ENCODE results near the gene UBE2R2.

Gene UBE2R2

GRCh38 chr9:33923079-33923478 is 106.1 kb downstream of the UBE2R2 start:
- TF ChIP-seq, protein P1, sequence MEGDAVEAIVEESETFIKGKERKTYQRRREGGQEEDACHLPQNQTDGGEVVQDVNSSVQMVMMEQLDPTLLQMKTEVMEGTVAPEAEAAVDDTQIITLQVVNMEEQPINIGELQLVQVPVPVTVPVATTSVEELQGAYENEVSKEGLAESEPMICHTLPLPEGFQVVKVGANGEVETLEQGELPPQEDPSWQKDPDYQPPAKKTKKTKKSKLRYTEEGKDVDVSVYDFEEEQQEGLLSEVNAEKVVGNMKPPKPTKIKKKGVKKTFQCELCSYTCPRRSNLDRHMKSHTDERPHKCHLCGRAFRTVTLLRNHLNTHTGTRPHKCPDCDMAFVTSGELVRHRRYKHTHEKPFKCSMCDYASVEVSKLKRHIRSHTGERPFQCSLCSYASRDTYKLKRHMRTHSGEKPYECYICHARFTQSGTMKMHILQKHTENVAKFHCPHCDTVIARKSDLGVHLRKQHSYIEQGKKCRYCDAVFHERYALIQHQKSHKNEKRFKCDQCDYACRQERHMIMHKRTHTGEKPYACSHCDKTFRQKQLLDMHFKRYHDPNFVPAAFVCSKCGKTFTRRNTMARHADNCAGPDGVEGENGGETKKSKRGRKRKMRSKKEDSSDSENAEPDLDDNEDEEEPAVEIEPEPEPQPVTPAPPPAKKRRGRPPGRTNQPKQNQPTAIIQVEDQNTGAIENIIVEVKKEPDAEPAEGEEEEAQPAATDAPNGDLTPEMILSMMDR (conservative IDR thresholded peaks at IDR 0.05), result no peak
- no peak for TF ChIP-seq ZFX (IDR thresholded peaks at IDR 0.05)
- H3K27ac ChIP-seq, result no peak overlapping the region

DNA sequence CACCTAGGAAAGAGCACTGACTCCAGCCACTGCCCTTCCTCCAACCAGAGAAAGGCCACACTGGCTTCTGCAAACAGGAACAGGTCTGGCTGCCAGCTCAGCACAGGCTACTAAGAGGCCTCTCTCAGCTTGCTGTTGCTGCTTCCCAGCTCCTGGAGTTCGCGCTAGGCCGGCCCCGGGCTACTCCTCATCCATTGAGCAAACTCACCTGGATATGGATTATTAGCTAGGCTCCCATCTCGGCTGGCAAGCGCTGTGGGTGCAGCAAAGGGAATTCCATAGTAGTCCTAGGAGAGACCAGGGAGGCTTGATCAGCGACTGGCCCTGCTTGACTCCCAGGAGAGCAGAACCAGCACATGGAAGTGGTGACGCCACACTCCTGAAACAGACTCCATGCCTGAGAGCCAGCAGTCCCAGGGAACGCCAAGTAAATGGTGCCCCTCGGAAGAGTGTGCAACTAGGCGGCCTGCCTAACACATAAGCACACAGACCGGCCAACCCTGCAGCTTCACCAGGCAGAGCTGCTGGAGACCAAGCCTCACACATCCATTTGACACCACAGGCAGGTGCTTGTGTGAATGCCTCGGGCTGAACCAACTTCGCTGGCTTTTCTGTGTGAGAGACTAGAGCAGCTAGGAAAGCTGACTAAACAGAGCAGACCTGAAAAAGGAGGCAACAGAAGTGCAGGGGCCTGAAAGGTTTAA is 107.2 kb downstream of the UBE2R2 start:
- H3K27ac ChIP-seq, result no peak overlapping the region
- no peak for TF ChIP-seq ZFX (IDR thresholded peaks at IDR 0.05)
- TF ChIP-seq, protein P1 (conservative IDR thresholded peaks at IDR 0.05), result no peak

DNA sequence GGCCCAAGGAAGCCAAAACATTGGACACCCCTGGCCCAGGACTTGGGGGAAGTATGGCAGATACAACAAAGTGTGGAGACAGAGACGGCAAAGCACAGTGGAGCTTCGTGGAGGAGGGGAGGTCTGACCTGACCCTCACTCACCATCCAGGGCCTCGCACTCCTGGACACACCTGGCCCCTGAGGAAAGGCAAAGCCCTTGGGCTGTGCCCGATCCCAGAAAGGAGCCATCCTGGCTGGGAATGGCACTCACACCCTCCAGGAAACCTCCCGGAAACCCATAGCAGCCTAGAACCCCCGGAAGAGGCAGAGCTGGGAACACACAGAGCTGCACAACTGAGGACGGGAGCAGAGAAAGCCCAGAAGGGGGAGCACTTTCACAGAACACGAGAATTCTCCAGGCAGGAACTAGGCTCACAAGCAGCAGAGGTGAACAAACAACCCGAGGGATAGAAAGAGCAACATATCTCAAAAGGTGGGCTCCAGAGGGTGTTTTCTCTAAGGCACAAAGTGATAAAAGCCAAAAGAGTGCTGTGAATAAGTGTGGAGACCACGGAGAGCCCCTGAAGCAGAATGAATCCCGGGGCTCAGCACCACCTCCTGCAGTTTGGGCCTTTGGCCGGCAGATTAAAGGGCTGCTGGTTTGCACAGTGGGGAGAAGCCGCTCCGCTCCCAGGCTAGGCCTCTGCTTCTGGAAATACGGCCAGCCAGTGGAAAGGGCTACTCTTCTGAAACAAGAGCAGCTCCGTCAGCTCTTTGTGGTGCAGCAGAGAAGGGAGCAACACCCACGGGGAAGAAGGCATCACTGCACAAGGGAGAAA is 108.2 kb downstream of the UBE2R2 start:
- TF ChIP-seq ZFX (IDR thresholded peaks at IDR 0.05), result no peak
- TF ChIP-seq, protein P1 (conservative IDR thresholded peaks at IDR 0.05), result peak; percentile 81
- H3K27ac ChIP-seq, result peak overlapping the region; percentile 0; the same call in 1 of the 2 replicates

DNA sequence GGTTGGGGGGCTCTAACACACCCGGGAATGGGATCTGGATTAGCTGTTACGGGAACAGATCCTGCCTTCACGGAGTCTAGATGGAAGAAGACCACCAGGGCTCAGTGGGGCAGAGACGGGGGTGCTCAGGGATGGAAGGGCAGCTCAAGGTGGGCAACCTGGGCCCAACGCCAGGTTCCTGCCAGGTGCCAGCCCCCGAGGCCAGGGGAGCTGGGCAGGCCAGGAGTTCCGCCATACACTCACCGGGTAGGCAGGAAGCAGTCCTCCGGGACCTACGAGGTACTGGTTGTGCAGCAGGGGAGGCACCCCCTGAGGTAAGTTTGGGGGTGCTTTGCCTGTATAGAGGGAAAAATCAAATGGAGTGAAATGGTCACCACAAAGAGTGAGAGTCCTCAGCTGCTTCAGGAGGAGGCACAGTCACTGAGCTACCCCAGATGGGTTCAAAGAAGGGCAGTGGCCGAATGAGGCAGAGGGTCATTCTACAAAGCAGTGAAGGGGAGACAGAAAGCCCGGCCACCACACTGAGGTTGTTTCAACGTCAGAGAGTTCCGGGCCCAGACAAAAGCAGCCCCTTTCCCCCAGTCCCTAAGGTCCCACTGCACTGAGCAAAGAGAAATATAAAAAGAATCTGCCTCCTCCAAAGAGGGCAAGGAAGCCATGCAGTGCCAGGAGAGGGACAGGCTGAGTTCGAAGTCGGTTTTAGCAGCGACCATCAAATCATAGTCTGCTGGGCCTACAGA is 110.0 kb downstream of the UBE2R2 start:
- H3K27ac ChIP-seq, result no peak overlapping the region
- no peak for TF ChIP-seq ZFX (IDR thresholded peaks at IDR 0.05)
- TF ChIP-seq, protein P1 (conservative IDR thresholded peaks at IDR 0.05), result no peak

DNA sequence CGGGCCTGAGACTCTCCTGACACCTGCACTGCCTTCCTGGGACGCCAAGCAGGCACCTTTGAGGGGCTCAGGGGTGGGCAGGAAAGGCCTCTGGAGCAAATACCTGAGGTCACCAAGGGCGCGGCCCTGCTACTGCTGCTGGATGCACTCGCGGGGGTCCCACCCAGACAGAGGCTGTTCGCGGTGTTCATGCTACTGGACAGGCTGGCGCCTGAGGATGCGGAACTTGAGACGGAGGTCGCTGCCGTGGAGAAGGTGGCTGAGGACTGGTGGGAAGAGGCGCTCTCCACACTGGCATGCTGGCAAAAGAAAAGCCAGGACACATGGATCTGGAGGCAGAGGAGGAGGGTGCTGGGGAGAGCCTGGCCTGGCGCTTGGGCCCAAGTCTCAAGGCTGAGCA is 110.7 kb downstream of the UBE2R2 start:
- TF ChIP-seq, protein P1 (conservative IDR thresholded peaks at IDR 0.05), result no peak
- no peak for TF ChIP-seq ZFX (IDR thresholded peaks at IDR 0.05)
- no peak overlapping the region for H3K27ac ChIP-seq

DNA sequence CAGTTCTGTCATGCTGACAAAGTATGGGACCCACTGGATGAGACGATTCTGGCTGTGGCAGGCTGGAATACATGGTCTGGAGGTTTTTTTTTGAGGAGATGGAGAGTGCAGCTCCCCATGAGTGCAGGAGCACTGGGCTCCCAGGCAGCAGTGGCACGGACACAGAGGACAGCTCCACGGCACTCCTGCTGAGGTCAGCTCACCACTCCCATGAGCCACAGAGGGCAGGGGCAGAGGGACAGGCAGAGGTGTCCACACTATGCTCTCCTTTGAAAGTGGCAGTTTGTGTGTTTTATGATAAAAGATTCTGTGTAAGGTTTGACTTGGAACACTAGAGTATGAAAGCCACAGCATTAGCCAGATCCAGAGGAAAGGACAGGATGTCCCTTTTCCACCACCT is 114.4 kb downstream of the UBE2R2 start:
- no peak overlapping the region for H3K27ac ChIP-seq
- TF ChIP-seq ZFX (IDR thresholded peaks at IDR 0.05), result no peak
- TF ChIP-seq, protein P1 (conservative IDR thresholded peaks at IDR 0.05), result no peak

All from C4-2B (cell line).